ENCODE measurements around the gene BCAT1. TPM values are rescaled to one million over a fixed set of nuclear protein-coding genes. Genes with fewer than 3 reads are reported as not detected.

BCAT1 gene
- total and polyA plus RNA-seq, 9 of the 15 experiments (the other 6 are each of a cell fraction or from before 2014, with no cell fraction given): 38.5 to 157 (median 66.8) TPM

DNA sequence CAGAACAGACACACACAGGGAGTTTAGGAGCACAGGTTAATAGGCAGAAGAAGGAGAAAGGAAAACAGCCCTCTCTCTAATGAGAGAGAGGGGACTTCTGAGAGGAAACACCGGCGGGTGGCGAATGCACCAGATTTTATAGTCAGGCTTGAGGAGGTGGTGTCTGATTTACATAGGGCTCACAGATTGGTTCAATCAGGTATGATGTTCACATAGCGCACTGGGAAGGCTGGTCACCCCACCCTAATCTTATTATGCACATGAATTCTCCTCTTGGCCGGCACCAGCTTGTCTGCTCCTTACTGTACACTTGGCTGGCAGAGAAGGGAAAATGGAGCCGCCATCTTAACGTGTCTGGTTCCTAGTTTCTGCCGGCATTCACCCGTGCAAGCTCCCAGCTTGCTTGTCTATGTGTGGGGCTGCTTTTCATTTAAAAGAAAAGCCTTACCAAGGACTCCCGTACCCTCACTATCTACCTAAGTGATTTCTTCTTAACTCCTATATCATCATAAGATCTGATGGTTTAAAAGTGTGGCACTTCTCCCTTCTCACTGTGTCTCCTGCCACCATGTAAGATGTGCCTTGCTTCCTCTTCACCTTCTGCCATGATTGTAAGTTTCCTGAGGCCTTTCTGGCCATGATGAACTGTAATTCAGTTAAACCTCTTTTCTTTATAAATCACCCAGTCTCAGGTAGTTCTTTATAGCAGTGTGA is 15.1 kb downstream of the BCAT1 start (continued):
- TF ChIP-seq, protein P1, sequence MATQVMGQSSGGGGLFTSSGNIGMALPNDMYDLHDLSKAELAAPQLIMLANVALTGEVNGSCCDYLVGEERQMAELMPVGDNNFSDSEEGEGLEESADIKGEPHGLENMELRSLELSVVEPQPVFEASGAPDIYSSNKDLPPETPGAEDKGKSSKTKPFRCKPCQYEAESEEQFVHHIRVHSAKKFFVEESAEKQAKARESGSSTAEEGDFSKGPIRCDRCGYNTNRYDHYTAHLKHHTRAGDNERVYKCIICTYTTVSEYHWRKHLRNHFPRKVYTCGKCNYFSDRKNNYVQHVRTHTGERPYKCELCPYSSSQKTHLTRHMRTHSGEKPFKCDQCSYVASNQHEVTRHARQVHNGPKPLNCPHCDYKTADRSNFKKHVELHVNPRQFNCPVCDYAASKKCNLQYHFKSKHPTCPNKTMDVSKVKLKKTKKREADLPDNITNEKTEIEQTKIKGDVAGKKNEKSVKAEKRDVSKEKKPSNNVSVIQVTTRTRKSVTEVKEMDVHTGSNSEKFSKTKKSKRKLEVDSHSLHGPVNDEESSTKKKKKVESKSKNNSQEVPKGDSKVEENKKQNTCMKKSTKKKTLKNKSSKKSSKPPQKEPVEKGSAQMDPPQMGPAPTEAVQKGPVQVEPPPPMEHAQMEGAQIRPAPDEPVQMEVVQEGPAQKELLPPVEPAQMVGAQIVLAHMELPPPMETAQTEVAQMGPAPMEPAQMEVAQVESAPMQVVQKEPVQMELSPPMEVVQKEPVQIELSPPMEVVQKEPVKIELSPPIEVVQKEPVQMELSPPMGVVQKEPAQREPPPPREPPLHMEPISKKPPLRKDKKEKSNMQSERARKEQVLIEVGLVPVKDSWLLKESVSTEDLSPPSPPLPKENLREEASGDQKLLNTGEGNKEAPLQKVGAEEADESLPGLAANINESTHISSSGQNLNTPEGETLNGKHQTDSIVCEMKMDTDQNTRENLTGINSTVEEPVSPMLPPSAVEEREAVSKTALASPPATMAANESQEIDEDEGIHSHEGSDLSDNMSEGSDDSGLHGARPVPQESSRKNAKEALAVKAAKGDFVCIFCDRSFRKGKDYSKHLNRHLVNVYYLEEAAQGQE (IDR thresholded peaks at IDR 0.05; ENCODE audit: borderline replicate concordance): peak; percentile 78
- TF ChIP-seq, protein P1 (CRISPR knock-in tag; IDR thresholded peaks at IDR 0.05; ENCODE audit: low read depth): no peak
- TF ChIP-seq FOXJ2 (tag; IDR thresholded peaks at IDR 0.05): no peak
- TF ChIP-seq, protein P2, sequence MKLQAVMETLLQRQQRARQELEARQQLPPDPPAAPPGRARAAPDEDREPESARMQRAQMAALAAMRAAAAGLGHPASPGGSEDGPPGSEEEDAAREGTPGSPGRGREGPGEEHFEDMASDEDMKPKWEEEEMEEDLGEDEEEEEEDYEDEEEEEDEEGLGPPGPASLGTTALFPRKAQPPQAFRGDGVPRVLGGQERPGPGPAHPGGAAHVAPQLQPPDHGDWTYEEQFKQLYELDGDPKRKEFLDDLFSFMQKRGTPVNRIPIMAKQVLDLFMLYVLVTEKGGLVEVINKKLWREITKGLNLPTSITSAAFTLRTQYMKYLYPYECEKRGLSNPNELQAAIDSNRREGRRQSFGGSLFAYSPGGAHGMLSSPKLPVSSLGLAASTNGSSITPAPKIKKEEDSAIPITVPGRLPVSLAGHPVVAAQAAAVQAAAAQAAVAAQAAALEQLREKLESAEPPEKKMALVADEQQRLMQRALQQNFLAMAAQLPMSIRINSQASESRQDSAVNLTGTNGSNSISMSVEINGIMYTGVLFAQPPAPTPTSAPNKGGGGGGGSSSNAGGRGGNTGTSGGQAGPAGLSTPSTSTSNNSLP (IDR thresholded peaks at IDR 0.05; ENCODE audit: borderline replicate concordance, low read depth, low read length): peak; percentile 72; the same call in 1 of the 2 replicates
- TF ChIP-seq, protein P3, sequence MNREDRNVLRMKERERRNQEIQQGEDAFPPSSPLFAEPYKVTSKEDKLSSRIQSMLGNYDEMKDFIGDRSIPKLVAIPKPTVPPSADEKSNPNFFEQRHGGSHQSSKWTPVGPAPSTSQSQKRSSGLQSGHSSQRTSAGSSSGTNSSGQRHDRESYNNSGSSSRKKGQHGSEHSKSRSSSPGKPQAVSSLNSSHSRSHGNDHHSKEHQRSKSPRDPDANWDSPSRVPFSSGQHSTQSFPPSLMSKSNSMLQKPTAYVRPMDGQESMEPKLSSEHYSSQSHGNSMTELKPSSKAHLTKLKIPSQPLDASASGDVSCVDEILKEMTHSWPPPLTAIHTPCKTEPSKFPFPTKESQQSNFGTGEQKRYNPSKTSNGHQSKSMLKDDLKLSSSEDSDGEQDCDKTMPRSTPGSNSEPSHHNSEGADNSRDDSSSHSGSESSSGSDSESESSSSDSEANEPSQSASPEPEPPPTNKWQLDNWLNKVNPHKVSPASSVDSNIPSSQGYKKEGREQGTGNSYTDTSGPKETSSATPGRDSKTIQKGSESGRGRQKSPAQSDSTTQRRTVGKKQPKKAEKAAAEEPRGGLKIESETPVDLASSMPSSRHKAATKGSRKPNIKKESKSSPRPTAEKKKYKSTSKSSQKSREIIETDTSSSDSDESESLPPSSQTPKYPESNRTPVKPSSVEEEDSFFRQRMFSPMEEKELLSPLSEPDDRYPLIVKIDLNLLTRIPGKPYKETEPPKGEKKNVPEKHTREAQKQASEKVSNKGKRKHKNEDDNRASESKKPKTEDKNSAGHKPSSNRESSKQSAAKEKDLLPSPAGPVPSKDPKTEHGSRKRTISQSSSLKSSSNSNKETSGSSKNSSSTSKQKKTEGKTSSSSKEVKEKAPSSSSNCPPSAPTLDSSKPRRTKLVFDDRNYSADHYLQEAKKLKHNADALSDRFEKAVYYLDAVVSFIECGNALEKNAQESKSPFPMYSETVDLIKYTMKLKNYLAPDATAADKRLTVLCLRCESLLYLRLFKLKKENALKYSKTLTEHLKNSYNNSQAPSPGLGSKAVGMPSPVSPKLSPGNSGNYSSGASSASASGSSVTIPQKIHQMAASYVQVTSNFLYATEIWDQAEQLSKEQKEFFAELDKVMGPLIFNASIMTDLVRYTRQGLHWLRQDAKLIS (CRISPR knock-in tag; IDR thresholded peaks at IDR 0.05): no peak
- TF ChIP-seq RBM15 (IDR thresholded peaks at IDR 0.05; ENCODE audit: insufficient read depth, low read length): no peak
- TF ChIP-seq, protein P4, sequence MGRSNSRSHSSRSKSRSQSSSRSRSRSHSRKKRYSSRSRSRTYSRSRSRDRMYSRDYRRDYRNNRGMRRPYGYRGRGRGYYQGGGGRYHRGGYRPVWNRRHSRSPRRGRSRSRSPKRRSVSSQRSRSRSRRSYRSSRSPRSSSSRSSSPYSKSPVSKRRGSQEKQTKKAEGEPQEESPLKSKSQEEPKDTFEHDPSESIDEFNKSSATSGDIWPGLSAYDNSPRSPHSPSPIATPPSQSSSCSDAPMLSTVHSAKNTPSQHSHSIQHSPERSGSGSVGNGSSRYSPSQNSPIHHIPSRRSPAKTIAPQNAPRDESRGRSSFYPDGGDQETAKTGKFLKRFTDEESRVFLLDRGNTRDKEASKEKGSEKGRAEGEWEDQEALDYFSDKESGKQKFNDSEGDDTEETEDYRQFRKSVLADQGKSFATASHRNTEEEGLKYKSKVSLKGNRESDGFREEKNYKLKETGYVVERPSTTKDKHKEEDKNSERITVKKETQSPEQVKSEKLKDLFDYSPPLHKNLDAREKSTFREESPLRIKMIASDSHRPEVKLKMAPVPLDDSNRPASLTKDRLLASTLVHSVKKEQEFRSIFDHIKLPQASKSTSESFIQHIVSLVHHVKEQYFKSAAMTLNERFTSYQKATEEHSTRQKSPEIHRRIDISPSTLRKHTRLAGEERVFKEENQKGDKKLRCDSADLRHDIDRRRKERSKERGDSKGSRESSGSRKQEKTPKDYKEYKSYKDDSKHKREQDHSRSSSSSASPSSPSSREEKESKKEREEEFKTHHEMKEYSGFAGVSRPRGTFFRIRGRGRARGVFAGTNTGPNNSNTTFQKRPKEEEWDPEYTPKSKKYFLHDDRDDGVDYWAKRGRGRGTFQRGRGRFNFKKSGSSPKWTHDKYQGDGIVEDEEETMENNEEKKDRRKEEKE (IDR thresholded peaks at IDR 0.05; ENCODE audit: borderline replicate concordance in 1 of 2, control insufficient read depth in 1 of 2, low read depth in 2 of 2, low read length in 1 of 2): peak in 1 of 2 experiments; percentile 34; a peak in 1 of 4 replicates
- TF ChIP-seq PRMT5 (CRISPR knock-in tag; IDR thresholded peaks at IDR 0.05): no peak
- TF ChIP-seq ZNF232 (CRISPR knock-in tag; IDR thresholded peaks at IDR 0.05): no peak
